Activated B cell treated with CpG ODN at 0.5 μM for 24 hours (primary cell): ENCODE measurements around the gene SMCR8. TPM values are rescaled to one million over a fixed set of nuclear protein-coding genes. Genes with fewer than 3 reads are reported as not detected.
"Not testable (repeated sequence)": the region's sequence is repeated elsewhere in the genome, so short reads cannot be mapped to it uniquely, and the experiment has no call there.

Experiments
- ATAC-seq: fragments of 200-7000 bp; cut with Tn5 transposase; one replicate; pipeline ENCODE4 v1.10.0; 2021; ENCODE audit warnings: low read depth, mild to moderate bottlenecking, moderate library complexity
- CTCF ChIA-PET: fragments of 350-600 bp; sonication (Branson Sonifier 250); formaldehyde crosslinking; loops from one replicate; lab custom pipeline; 2021; ENCODE audit warnings: antibody characterized with exemption; lab: Charles Lee
- POLR2A ChIA-PET: fragments of 350-600 bp; sonication (Branson Sonifier 250); formaldehyde crosslinking; loops from one replicate; lab custom pipeline; 2021; ENCODE audit warnings: antibody characterized with exemption; lab: Charles Lee
- DNase-seq: peaks from one replicate; pipeline ENCODE4 v3.0.0; 2022
- H3K27ac Mint-ChIP-seq: one replicate; pipeline ENCODE4 v1.8.0; 2020; ENCODE audit warnings: mixed read lengths
- H3K27me3 Mint-ChIP-seq: one replicate; pipeline ENCODE4 v1.8.0; 2021; ENCODE audit warnings: mixed read lengths
- H3K36me3 Mint-ChIP-seq: one replicate; pipeline ENCODE4 v1.8.0; 2021; ENCODE audit warnings: low read depth, mixed read lengths
- H3K4me1 Mint-ChIP-seq: one replicate; pipeline ENCODE4 v1.8.0; 2021; ENCODE audit warnings: mixed read lengths
- H3K4me3 Mint-ChIP-seq: one replicate; pipeline ENCODE4 v1.8.0; 2020; ENCODE audit warnings: mild to moderate bottlenecking, mixed read lengths
- H3K9me3 Mint-ChIP-seq: one replicate; pipeline ENCODE4 v1.8.0; 2020; ENCODE audit warnings: mixed read lengths
- CTCF ChIP-seq: fragments of 200-600 bp; IDR thresholded peaks from one replicate; pipeline ENCODE4 v1.8.0; 2022; ENCODE audit warnings: antibody characterized with exemption, mild to moderate bottlenecking
- intact Hi-C: fragments of 100-400 bp; cut with micrococcal nuclease; formaldehyde crosslinking; loops from one replicate; pipeline ENCODE4 v1.15.1; 2024
- total RNA-seq: library from RNA; stranded (reverse); gene quantifications from 2 replicates; pipeline ENCODE4 v1.2.3, GENCODE V29; 2022

SMCR8 gene
- total RNA-seq, 1 donor from 2014 or later, result 36.9 TPM

GRCh38 chr17:18332909-18333489 lies 17.9 kb downstream of the SMCR8 start:
- H3K4me1 Mint-ChIP-seq, result no peaks in the 10 kb centered on the region
- H3K36me3 Mint-ChIP-seq, result peaks cover 70% of the 10 kb centered on the region
- H3K9me3 Mint-ChIP-seq, result no peaks in the 10 kb centered on the region
- ChIA-PET CTCF (no interaction called here), POLR2A (interaction anchor here (0.8 kb wide), 1 partner anchor 13 kb away, joined by 4 read pairs; no protein-coding TSS in a partner anchor)
- H3K27me3 Mint-ChIP-seq, result no peaks in the 10 kb centered on the region
- no peak overlapping the region for H3K27ac Mint-ChIP-seq
- no peak overlapping the region for H3K4me3 Mint-ChIP-seq
- intact Hi-C loops, result no loop called here
- no peak for TF ChIP-seq CTCF
- ATAC-seq, result no peak
- DNase-seq, result no peak

- H3K4me3 Mint-ChIP-seq, intact Hi-C loops, H3K9me3 Mint-ChIP-seq, DNase-seq, H3K27ac Mint-ChIP-seq, H3K4me1 Mint-ChIP-seq, H3K27me3 Mint-ChIP-seq, ATAC-seq, POLR2A ChIA-PET, CTCF ChIA-PET: not testable (repeated sequence)
- peaks cover 50% of the 10 kb centered on the region for H3K36me3 Mint-ChIP-seq
Measured at GRCh38 chr17:18338158-18338557, 23.1 kb downstream of the SMCR8 start.

- intact Hi-C loops, result no loop called here
- H3K9me3 Mint-ChIP-seq, result no peaks in the 10 kb centered on the region
- POLR2A ChIA-PET, result no interaction called here
- H3K27ac Mint-ChIP-seq, result no peak overlapping the region
- CTCF ChIA-PET, result no interaction called here
- H3K4me3 Mint-ChIP-seq, result no peak overlapping the region
- ATAC-seq (no peak), DNase-seq (no peak)
- no peaks in the 10 kb centered on the region for H3K4me1 Mint-ChIP-seq
- H3K36me3 Mint-ChIP-seq, result peaks cover 50% of the 10 kb centered on the region
- no peaks in the 10 kb centered on the region for H3K27me3 Mint-ChIP-seq
- no peak for TF ChIP-seq CTCF
Measured at GRCh38 chr17:18339933-18340332, 24.8 kb downstream of the SMCR8 start.

- CTCF ChIA-PET, result no interaction called here
- H3K27me3 Mint-ChIP-seq, result no peaks in the 10 kb centered on the region
- POLR2A ChIA-PET, result no interaction called here
- no peak for TF ChIP-seq CTCF
- no peaks in the 10 kb centered on the region for H3K4me1 Mint-ChIP-seq
- no peak overlapping the region for H3K27ac Mint-ChIP-seq
- DNase-seq (no peak), ATAC-seq (no peak)
- no peaks in the 10 kb centered on the region for H3K9me3 Mint-ChIP-seq
- intact Hi-C loops, result no loop called here
- peaks cover 50% of the 10 kb centered on the region for H3K36me3 Mint-ChIP-seq
- H3K4me3 Mint-ChIP-seq, result no peak overlapping the region
Measured at GRCh38 chr17:18344021-18344420, 28.9 kb downstream of the SMCR8 start.

- ATAC-seq, result no peak
- Mint-ChIP-seq H3K4me1 (no peaks in the 10 kb centered on the region), H3K27me3 (no peaks in the 10 kb centered on the region), H3K9me3 (no peaks in the 10 kb centered on the region), H3K4me3 (no peak overlapping the region), H3K27ac (no peak overlapping the region), H3K36me3 (peaks cover 31% of the 10 kb centered on the region)
- POLR2A ChIA-PET, result interaction anchor here (0.6 kb wide), 1 partner anchor 650 kb away, joined by 3 read pairs; no protein-coding TSS in a partner anchor
- no peak for TF ChIP-seq CTCF
- CTCF ChIA-PET, result no interaction called here
- intact Hi-C loops, result no loop called here
- no peak for DNase-seq
Measured at GRCh38 chr17:18353541-18353940, 38.4 kb downstream of the SMCR8 start.

GRCh38 chr17:18356624-18357023 lies 41.5 kb downstream of the SMCR8 start:
- ChIA-PET POLR2A (no interaction called here), CTCF (no interaction called here)
- Mint-ChIP-seq H3K4me1 (no peaks in the 10 kb centered on the region), H3K36me3 (peaks cover 29% of the 10 kb centered on the region), H3K27me3 (no peaks in the 10 kb centered on the region), H3K4me3 (no peak overlapping the region), H3K27ac (no peak overlapping the region), H3K9me3 (no peaks in the 10 kb centered on the region)
- intact Hi-C loops, result no loop called here
- DNase-seq (no peak), ATAC-seq (no peak)
- no peak for TF ChIP-seq CTCF
